Subcutaneous adipose tissue (tissue), 4 donors: ENCODE measurements around the gene FES. TPM values are rescaled to one million over a fixed set of nuclear protein-coding genes. Genes with fewer than 3 reads are reported as not detected.

Experiments used
- total RNA-seq, 4 donors: library from RNA; depleted of rRNA; stranded (reverse); fragments of >200 nt; gene quantifications; one replicate each; pipeline ENCODE4 v1.1.0, GENCODE V29; 2016
- TF ChIP-seq, protein P1 (sequence below): fragments of 450-650 bp; IDR thresholded peaks from one replicate; pipeline ENCODE4 v1.5.1; 2016; ENCODE audit warnings: low read depth, mild to moderate bottlenecking, control low read depth, antibody characterized with exemption, moderate library complexity

Gene FES
- total RNA-seq, 4 donors from 2014 or later: 37.5 to 85.2 (median 75.8) TPM

DNA sequence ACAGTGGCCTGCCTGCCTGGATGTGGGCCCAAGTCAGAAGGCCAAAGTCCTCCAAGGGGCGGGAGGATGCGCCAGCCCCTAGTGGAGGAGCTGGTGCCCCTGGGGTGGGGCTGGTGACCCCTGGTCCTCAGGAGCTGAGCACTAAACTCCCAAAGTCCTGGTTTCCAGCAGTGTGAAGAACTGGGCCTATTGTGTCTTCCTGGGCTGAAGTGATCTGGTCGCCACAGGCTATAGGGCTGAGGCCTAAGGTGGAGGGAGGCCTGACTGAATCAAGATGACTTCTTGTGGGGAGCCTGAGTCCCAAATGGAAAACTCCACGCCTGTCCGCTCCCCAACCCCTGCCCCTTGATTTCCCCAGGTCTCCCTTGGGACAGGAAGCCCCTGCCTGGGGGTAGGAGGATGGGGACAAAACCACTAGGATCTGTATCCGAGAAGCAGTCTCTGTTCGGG lies 753 bp upstream of the FES start:
- TF ChIP-seq, protein P1, sequence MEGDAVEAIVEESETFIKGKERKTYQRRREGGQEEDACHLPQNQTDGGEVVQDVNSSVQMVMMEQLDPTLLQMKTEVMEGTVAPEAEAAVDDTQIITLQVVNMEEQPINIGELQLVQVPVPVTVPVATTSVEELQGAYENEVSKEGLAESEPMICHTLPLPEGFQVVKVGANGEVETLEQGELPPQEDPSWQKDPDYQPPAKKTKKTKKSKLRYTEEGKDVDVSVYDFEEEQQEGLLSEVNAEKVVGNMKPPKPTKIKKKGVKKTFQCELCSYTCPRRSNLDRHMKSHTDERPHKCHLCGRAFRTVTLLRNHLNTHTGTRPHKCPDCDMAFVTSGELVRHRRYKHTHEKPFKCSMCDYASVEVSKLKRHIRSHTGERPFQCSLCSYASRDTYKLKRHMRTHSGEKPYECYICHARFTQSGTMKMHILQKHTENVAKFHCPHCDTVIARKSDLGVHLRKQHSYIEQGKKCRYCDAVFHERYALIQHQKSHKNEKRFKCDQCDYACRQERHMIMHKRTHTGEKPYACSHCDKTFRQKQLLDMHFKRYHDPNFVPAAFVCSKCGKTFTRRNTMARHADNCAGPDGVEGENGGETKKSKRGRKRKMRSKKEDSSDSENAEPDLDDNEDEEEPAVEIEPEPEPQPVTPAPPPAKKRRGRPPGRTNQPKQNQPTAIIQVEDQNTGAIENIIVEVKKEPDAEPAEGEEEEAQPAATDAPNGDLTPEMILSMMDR: no peak

DNA sequence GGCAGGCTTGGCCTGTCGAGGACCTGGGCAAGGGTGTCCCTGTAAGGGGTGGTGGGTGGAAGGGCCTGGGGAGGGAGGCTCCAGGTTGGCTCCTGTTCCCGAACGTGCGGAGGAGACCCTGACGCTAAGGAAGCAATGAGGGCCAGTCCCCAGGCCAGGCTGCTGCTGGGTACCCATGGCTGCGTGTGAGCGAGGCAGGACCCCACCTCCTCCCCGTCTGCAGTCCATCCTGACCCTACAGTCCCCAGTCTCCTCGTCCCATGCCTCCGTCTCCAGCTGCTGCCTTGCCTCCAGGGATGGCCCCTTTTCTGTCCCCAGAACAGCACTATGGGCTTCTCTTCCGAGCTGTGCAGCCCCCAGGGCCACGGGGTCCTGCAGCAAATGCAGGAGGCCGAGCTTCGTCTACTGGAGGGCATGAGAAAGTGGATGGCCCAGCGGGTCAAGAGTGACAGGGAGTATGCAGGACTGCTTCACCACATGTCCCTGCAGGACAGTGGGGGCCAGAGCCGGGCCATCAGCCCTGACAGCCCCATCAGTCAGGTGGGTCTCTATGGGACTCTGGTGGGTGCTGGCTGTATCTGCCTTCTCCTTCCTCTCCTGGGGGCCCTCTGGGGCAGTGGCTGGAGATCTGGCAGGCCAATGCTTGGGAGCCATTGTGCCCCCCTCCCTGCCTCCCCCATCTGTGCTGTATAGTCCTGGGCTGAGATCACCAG lies 571 bp downstream of the FES start:
- TF ChIP-seq, protein P1: no peak

DNA sequence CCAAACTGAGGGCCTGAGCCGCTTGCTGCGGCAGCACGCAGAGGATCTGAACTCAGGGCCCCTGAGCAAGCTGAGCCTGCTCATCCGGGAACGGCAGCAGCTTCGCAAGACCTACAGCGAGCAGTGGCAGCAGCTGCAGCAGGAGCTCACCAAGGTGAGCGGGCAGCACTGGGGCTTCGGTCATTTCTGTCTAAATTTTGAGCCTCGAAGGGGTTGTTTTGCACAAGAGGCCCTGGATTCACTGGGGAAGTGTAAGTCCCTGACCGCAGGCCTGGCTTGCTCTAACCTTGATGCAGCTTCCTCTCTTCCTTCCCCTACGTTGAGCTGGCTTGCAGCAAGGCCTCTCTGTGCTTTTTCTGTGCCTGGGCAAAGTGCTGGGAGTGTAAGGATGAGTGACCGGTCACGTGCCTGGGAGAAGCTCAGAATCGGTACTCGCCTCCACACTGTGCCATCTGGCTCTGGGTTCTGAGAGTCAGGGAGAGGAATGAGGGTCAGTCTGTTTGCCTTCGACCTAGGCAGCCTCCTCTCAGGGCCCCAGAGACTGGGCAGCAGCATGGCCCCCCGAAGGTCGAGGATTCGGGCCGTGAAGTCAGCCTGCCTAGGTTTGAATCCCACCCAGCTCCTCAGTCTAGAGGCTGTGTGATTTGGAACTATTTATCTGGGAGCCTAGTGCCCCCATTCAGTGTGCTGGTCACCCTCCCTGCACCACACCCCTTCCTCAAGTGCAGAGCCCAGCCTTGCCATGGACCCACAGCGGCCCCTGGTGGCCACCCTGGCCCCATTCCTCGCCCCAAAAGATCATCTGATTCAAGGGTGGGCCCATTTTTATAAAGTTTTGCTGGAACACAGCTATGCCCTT lies 1.4 kb downstream of the FES start:
- TF ChIP-seq, protein P1: no peak

DNA sequence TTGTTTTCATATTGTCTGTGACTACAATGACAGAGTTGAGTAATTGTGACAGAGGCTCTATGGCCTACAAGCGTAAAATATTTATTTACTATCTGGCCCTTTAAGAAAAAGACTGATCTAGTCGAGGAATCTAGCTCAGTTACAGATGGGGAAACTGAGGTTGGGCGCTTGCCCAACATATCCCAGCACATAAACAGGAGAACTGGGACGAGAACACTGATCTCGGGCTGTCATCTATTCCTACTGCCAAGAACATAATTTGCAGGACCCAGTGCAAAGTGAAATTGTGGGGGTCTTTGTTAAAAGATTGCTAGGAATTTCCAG lies 1.9 kb downstream of the FES start:
- TF ChIP-seq, protein P1: no peak

DNA sequence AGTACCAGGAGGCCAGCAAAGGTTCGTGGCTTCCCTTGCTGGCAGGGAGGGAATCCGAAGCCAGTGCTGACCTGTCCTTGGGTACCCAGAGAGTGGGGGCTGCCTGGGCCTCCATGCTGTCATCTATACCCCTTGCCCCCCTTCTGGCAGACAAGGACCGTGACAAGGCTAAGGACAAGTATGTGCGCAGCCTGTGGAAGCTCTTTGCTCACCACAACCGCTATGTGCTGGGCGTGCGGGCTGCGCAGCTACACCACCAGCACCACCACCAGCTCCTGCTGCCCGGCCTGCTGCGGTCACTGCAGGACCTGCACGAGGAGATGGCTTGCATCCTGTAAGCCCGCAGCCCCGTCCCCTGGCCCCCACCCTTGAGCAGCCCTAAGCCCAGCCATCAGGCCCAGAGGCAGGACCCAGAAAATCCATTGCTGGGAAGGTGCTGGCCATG lies 2.8 kb downstream of the FES start:
- TF ChIP-seq, protein P1: no peak

DNA sequence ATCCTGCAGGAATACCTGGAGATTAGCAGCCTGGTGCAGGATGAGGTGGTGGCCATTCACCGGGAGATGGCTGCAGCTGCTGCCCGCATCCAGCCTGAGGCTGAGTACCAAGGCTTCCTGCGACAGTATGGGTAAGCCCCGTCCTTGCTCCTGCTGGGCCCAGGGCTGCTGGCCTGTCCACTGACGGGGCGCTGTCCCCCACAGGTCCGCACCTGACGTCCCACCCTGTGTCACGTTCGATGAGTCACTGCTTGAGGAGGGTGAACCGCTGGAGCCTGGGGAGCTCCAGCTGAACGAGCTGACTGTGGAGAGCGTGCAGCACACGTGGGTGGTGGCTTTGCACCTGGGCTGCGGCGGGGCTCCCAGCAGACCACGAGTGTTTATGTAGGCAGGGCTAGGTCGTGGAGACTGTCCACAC lies 5.0 kb downstream of the FES start:
- TF ChIP-seq, protein P1: no peak

DNA sequence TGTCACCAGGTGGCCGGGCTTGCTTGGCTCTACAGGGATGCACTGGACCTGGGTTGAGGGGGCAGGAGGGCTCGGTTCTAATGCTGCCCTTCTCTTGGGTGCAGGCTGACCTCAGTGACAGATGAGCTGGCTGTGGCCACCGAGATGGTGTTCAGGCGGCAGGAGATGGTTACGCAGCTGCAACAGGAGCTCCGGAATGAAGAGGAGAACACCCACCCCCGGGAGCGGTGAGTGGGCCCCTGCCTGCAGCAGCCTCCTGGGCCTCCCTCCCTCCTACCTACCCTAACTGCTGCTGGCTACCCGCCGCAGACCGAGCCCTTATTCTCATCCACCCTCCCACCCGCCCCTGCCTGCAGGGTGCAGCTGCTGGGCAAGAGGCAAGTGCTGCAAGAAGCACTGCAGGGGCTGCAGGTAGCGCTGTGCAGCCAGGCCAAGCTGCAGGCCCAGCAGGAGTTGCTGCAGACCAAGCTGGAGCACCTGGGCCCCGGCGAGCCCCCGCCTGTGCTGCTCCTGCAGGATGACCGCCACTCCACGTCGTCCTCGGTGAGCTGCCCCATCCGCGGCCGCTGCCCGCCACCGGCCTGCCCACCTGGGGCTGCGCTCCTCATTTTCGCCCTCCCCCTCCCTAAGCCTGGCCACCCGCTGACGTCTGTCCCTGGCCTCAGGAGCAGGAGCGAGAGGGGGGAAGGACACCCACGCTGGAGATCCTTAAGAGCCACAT lies 5.6 kb downstream of the FES start:
- TF ChIP-seq, protein P1: no peak
